ENCODE measurements around the gene SPATA17. TPM values are rescaled to one million over a fixed set of nuclear protein-coding genes. Genes with fewer than 3 reads are reported as not detected.

SPATA17 gene
- total RNA-seq, 1 donor from 2014 or later: under 0.01 TPM

GRCh38 chr1:217847643-217848042 is 216.5 kb downstream of the SPATA17 start:
- no peak for DNase-seq (ENCODE audit: low read depth in 2 of 2)

- DNase-seq (ENCODE audit: low read depth in 2 of 2): no peak
These were observed 225.3 kb downstream of the SPATA17 start for GRCh38 chr1:217856342-217857034.

- no peak for DNase-seq (ENCODE audit: low read depth in 2 of 2)
These were observed 225.9 kb downstream of the SPATA17 start for GRCh38 chr1:217857061-217857460.

GRCh38 chr1:217861658-217862057 is 230.5 kb downstream of the SPATA17 start:
- no peak for DNase-seq (ENCODE audit: low read depth in 2 of 2)

- no peak for DNase-seq (ENCODE audit: low read depth in 2 of 2)
These were observed 236.4 kb downstream of the SPATA17 start for GRCh38 chr1:217867446-217867995.

GRCh38 chr1:217871955-217872354 is 240.8 kb downstream of the SPATA17 start:
- no peak for DNase-seq (ENCODE audit: low read depth in 2 of 2)

- no peak for DNase-seq (ENCODE audit: low read depth in 2 of 2)
These were observed 244.1 kb downstream of the SPATA17 start for GRCh38 chr1:217875229-217875628.

GRCh38 chr1:217876401-217876800 is 245.3 kb downstream of the SPATA17 start:
- DNase-seq (ENCODE audit: low read depth in 2 of 2): no peak

- no peak for DNase-seq (ENCODE audit: low read depth in 2 of 2)
These were observed 245.8 kb downstream of the SPATA17 start for GRCh38 chr1:217876896-217877295.

GRCh38 chr1:217881131-217881543 is 250.0 kb downstream of the SPATA17 start:
- DNase-seq (ENCODE audit: low read depth in 2 of 2): no peak

GRCh38 chr1:217881607-217882332 is 250.6 kb downstream of the SPATA17 start:
- DNase-seq (ENCODE audit: low read depth in 2 of 2): no peak

- no peak for DNase-seq (ENCODE audit: low read depth in 2 of 2)
These were observed 254.0 kb downstream of the SPATA17 start for GRCh38 chr1:217885181-217885580.

GRCh38 chr1:217888328-217888727 is 257.2 kb downstream of the SPATA17 start:
- DNase-seq (ENCODE audit: low read depth in 2 of 2): no peak

- DNase-seq (ENCODE audit: low read depth in 2 of 2): no peak
These were observed 258.3 kb downstream of the SPATA17 start for GRCh38 chr1:217889401-217889800.

GRCh38 chr1:217891966-217892365 is 260.8 kb downstream of the SPATA17 start:
- no peak for DNase-seq (ENCODE audit: low read depth in 2 of 2)

- no peak for DNase-seq (ENCODE audit: low read depth in 2 of 2)
These were observed 261.6 kb downstream of the SPATA17 start for GRCh38 chr1:217892750-217893149.

- DNase-seq (ENCODE audit: low read depth in 2 of 2): no peak
These were observed 264.7 kb downstream of the SPATA17 start for GRCh38 chr1:217895841-217896240.

- no peak for DNase-seq (ENCODE audit: low read depth in 2 of 2)
These were observed 265.3 kb downstream of the SPATA17 start for GRCh38 chr1:217896490-217896889.

- no peak for DNase-seq (ENCODE audit: low read depth in 2 of 2)
These were observed 266.0 kb downstream of the SPATA17 start for GRCh38 chr1:217897100-217897499.

GRCh38 chr1:217899614-217900013 is 268.5 kb downstream of the SPATA17 start:
- no peak for DNase-seq (ENCODE audit: low read depth in 2 of 2)

- no peak for DNase-seq (ENCODE audit: low read depth in 2 of 2)
These were observed 276.4 kb downstream of the SPATA17 start for GRCh38 chr1:217907504-217907903.

- DNase-seq (ENCODE audit: low read depth in 2 of 2): no peak
These were observed 279.1 kb downstream of the SPATA17 start for GRCh38 chr1:217910203-217910602.

Data from dermis microvascular lymphatic vessel endothelial cell (primary cell).